Esophagus squamous epithelium (tissue), 4 donors: Measurements from ENCODE around the gene TM9SF2.

ENCODE experiments used
- CTCF ChIP-seq, 6 experiments: fragments of 450-650 bp in 4 of 6; fragments of 200-600 bp in 2 of 6; sonication (generic) in 2 of 6; IDR thresholded peaks; one replicate each; pipeline ENCODE4 v1.5.1; 2016 to 2019; ENCODE audit warnings: antibody characterized with exemption in 6 of 6, mild to moderate bottlenecking in 4 of 6, moderate library complexity in 4 of 6
- POLR2A ChIP-seq, 4 donors: fragments of 450-650 bp; IDR thresholded peaks; one replicate each; pipeline ENCODE4 v1.6.1; 2017; ENCODE audit warnings: antibody characterized with exemption in 4 of 4, mild to moderate bottlenecking in 4 of 4, moderate library complexity in 3 of 4

GRCh38 chr13:99514801-99515200 is 13.5 kb downstream of the TM9SF2 start:
- TF ChIP-seq POLR2A (IDR thresholded peaks at IDR 0.05) (no peak), CTCF (IDR thresholded peaks at IDR 0.05) (no peak)
